ENCODE results near the gene MEST. TPM values are rescaled to one million over a fixed set of nuclear protein-coding genes. Genes with fewer than 3 reads are reported as not detected.

The MEST gene
- polyA plus RNA-seq, 1 donor from 2014 or later, result 136 TPM

GRCh38 chr7:130500463-130500862 is 8.6 kb downstream of the MEST start:
- H3K9me3 ChIP-seq (ENCODE audit: low read length), result no peaks in the 10 kb centered on the region
- H3K4me3 ChIP-seq (ENCODE audit: low read length), result no peak overlapping the region
- H3K9ac ChIP-seq (ENCODE audit: low read length), result no peak overlapping the region
- peaks cover 34% of the 10 kb centered on the region for H4K20me1 ChIP-seq (ENCODE audit: insufficient read depth)
- no peaks in the 10 kb centered on the region for H3F3A ChIP-seq (ENCODE audit: insufficient read depth, low read length, poor library complexity, severe bottlenecking)
- peaks cover 19% of the 10 kb centered on the region for H3K36me3 ChIP-seq (ENCODE audit: insufficient read depth, low read length)
- H3K4me2 ChIP-seq (ENCODE audit: low read length), result no peak overlapping the region
- H2AFZ ChIP-seq (ENCODE audit: low read depth, low read length), result no peak overlapping the region
- H3K27me3 ChIP-seq (ENCODE audit: insufficient read depth, low read depth, low read length), result no peaks in the 10 kb centered on the region
- H3K79me2 ChIP-seq (replicated peaks; ENCODE audit: insufficient read depth, low read length), result peaks cover 85% of the 10 kb centered on the region
- TF ChIP-seq TAF1 (IDR thresholded peaks at IDR 0.05; ENCODE audit: low read depth), result no peak
- TF ChIP-seq EZH2 (IDR thresholded peaks at IDR 0.05; ENCODE audit: borderline replicate concordance, insufficient read depth, low read length, poor library complexity, severe bottlenecking), result no peak
- TF ChIP-seq MXI1 (conservative IDR thresholded peaks at IDR 0.05; ENCODE audit: poor library complexity, severe bottlenecking), result no peak
- no peak for TF ChIP-seq REST (IDR thresholded peaks at IDR 0.05; ENCODE audit: borderline replicate concordance)
- no peak for TF ChIP-seq CTCF (IDR thresholded peaks at IDR 0.05; ENCODE audit: poor library complexity, severe bottlenecking)
- no peak overlapping the region for H3K27ac ChIP-seq (ENCODE audit: low read length)
- no peaks in the 10 kb centered on the region for H3K9me2 ChIP-seq (ENCODE audit: insufficient read depth, low read length)

- H3F3A ChIP-seq (ENCODE audit: insufficient read depth, low read length, poor library complexity, severe bottlenecking), result no peaks in the 10 kb centered on the region
- H3K36me3 ChIP-seq (ENCODE audit: insufficient read depth, low read length), result peaks cover 22% of the 10 kb centered on the region
- H3K27me3 ChIP-seq (ENCODE audit: insufficient read depth, low read depth, low read length), result no peaks in the 10 kb centered on the region
- peaks cover 81% of the 10 kb centered on the region for H3K79me2 ChIP-seq (replicated peaks; ENCODE audit: insufficient read depth, low read length)
- H2AFZ ChIP-seq (ENCODE audit: low read depth, low read length), result no peak overlapping the region
- H3K9me3 ChIP-seq (ENCODE audit: low read length), result no peaks in the 10 kb centered on the region
- H3K4me2 ChIP-seq (ENCODE audit: low read length), result no peak overlapping the region
- peaks cover 30% of the 10 kb centered on the region for H4K20me1 ChIP-seq (ENCODE audit: insufficient read depth)
- no peak for TF ChIP-seq POLR2AphosphoS5 (IDR thresholded peaks at IDR 0.05)
- TF ChIP-seq CTCF (IDR thresholded peaks at IDR 0.05; ENCODE audit: poor library complexity, severe bottlenecking), result no peak
- no peak for TF ChIP-seq TAF1 (IDR thresholded peaks at IDR 0.05; ENCODE audit: low read depth)
- TF ChIP-seq SMC3 (conservative IDR thresholded peaks at IDR 0.05; ENCODE audit: poor library complexity), result no peak
- no peak for TF ChIP-seq EP300 (conservative IDR thresholded peaks at IDR 0.05; ENCODE audit: poor library complexity, severe bottlenecking)
- TF ChIP-seq RAD21 (conservative IDR thresholded peaks at IDR 0.05), result no peak
- no peak for TF ChIP-seq EZH2 (IDR thresholded peaks at IDR 0.05; ENCODE audit: borderline replicate concordance, insufficient read depth, low read length, poor library complexity, severe bottlenecking)
- no peak for TF ChIP-seq MXI1 (conservative IDR thresholded peaks at IDR 0.05; ENCODE audit: poor library complexity, severe bottlenecking)
- TF ChIP-seq REST (IDR thresholded peaks at IDR 0.05; ENCODE audit: borderline replicate concordance), result no peak
- no peak overlapping the region for H3K9ac ChIP-seq (ENCODE audit: low read length)
- no peak overlapping the region for H3K27ac ChIP-seq (ENCODE audit: low read length)
- no peak overlapping the region for H3K4me3 ChIP-seq (ENCODE audit: low read length)
- no peaks in the 10 kb centered on the region for H3K9me2 ChIP-seq (ENCODE audit: insufficient read depth, low read length)
These were observed 9.0 kb downstream of the MEST start for GRCh38 chr7:130500910-130501309.
